ENCODE measurements around the gene THRB.

GRCh38 chr3:24428481-24428880 lies 66.2 kb downstream of the THRB start:
- TF ChIP-seq YY1 (IDR thresholded peaks at IDR 0.05; ENCODE audit: low read depth): no peak
- no peak for TF ChIP-seq FOXJ3 (CRISPR knock-in tag; IDR thresholded peaks at IDR 0.05)
- TF ChIP-seq SMC3 (IDR thresholded peaks at IDR 0.05; ENCODE audit: low read depth, low read length): no peak
- TF ChIP-seq POLR2AphosphoS5 (IDR thresholded peaks at IDR 0.05; ENCODE audit: low read depth, low read length): no peak
- TF ChIP-seq RAD21 (IDR thresholded peaks at IDR 0.05; ENCODE audit: low read length): no peak
- no peak for TF ChIP-seq CTCF (IDR thresholded peaks at IDR 0.05)
- no peak for TF ChIP-seq EP300 (IDR thresholded peaks at IDR 0.05; ENCODE audit: borderline replicate concordance in 1 of 2, low read depth in 1 of 2, low read length in 1 of 2)
- no peak for TF ChIP-seq NRF1 (IDR thresholded peaks at IDR 0.05; ENCODE audit: low read depth, low read length)
- no peak for TF ChIP-seq TEAD4 (IDR thresholded peaks at IDR 0.05; ENCODE audit: borderline replicate concordance, insufficient read depth)
- TF ChIP-seq MAX (IDR thresholded peaks at IDR 0.05; ENCODE audit: low read depth): no peak
